GM11168 (cell line): Measurements from ENCODE around the gene RASGRP2.

ENCODE experiments used
- in situ Hi-C: fragments of 300-500 bp; cut with MboI; formaldehyde crosslinking; loops from one replicate; pipeline ENCODE4 v1.12.0; 2022; ENCODE audit warnings: low sequenced_read_pairs; ENCODE audit not compliant: unreplicated experiment

Gene RASGRP2

GRCh38 chr11:64758330-64759079, 14.6 kb upstream of the RASGRP2 start:
- in situ Hi-C loops: no loop called here

- in situ Hi-C loops: no loop called here
These were observed 13.8 kb upstream of the RASGRP2 start for GRCh38 chr11:64757549-64758329.

- in situ Hi-C loops: no loop called here
These were observed 11.9 kb upstream of the RASGRP2 start for GRCh38 chr11:64755681-64756361.

- in situ Hi-C loops: no loop called here
These were observed 11.1 kb upstream of the RASGRP2 start for GRCh38 chr11:64754919-64755662.

- in situ Hi-C loops: no loop called here
These were observed 10.4 kb upstream of the RASGRP2 start for GRCh38 chr11:64754124-64754918.

- in situ Hi-C loops: no loop called here
These were observed 9.6 kb upstream of the RASGRP2 start for GRCh38 chr11:64753380-64754123.

- in situ Hi-C loops: no loop called here
These were observed 9.1 kb upstream of the RASGRP2 start for GRCh38 chr11:64753019-64753379.

GRCh38 chr11:64752175-64752970, 8.4 kb upstream of the RASGRP2 start:
- in situ Hi-C loops: no loop called here

GRCh38 chr11:64751580-64751979, 7.6 kb upstream of the RASGRP2 start:
- in situ Hi-C loops: no loop called here

GRCh38 chr11:64751136-64751535, 7.2 kb upstream of the RASGRP2 start:
- in situ Hi-C loops: no loop called here

GRCh38 chr11:64750361-64751054, 6.6 kb upstream of the RASGRP2 start:
- in situ Hi-C loops: no loop called here

GRCh38 chr11:64747961-64748665, 4.2 kb upstream of the RASGRP2 start:
- in situ Hi-C loops: no loop called here

GRCh38 chr11:64746486-64746885, 2.5 kb upstream of the RASGRP2 start:
- in situ Hi-C loops: no loop called here

- in situ Hi-C loops: no loop called here
These were observed 1.8 kb upstream of the RASGRP2 start for GRCh38 chr11:64745521-64746328.

GRCh38 chr11:64745189-64745520, 1.2 kb upstream of the RASGRP2 start:
- in situ Hi-C loops: no loop called here

GRCh38 chr11:64744544-64745188, 724 bp upstream of the RASGRP2 start:
- in situ Hi-C loops: no loop called here
